B cell (primary cell): ENCODE data around the gene KANSL1L. TPM values are rescaled to one million over a fixed set of nuclear protein-coding genes. Genes with fewer than 3 reads are reported as not detected.
"Not testable (repeated sequence)": the region's sequence is repeated elsewhere in the genome, so short reads cannot be mapped to it uniquely, and the experiment has no call there.

Experiments used
- ATAC-seq: fragments of 200-7000 bp; cut with Tn5 transposase; one replicate; pipeline ENCODE4 v1.10.0; 2021; ENCODE audit warnings: low read depth, mild to moderate bottlenecking, moderate number of reproducible peaks, moderate library complexity
- CTCF ChIA-PET: fragments of 350-600 bp; sonication (Branson Sonifier 250); formaldehyde crosslinking; loops from one replicate; lab custom pipeline; 2021; ENCODE audit warnings: antibody characterized with exemption, inconsistent platforms; lab: Charles Lee
- POLR2A ChIA-PET: fragments of 350-600 bp; sonication (Branson Sonifier 250); formaldehyde crosslinking; loops from one replicate; lab custom pipeline; 2021; ENCODE audit warnings: antibody characterized with exemption; lab: Charles Lee
- DNase-seq: peaks from one replicate; pipeline ENCODE4 v3.0.0; 2013
- H2AFZ ChIP-seq: 2 replicates; pipeline ENCODE4 v1.6.1; 2012; ENCODE audit warnings: mild to moderate bottlenecking, low read depth, low read length; ENCODE audit not compliant: insufficient read depth, poor library complexity, severe bottlenecking
- H3K27ac ChIP-seq, 2 donors: 1 replicate in 1 of 2; 2 replicates in 1 of 2; pipeline ENCODE4 v1.5.1; 2012 to 2013; ENCODE audit warnings: low read length in 2 of 2, mild to moderate bottlenecking in 2 of 2, moderate library complexity in 1 of 2
- H3K27me3 ChIP-seq, 4 experiments: fragments of 200-600 bp in 1 of 4; sonication (generic) in 1 of 4; replicated peaks in 1 of 4; 1 replicate in 2 of 4; 2 replicates in 2 of 4; pipeline versions ENCODE4 v1.6.1 to v1.7.0; 2013 to 2016; ENCODE audit warnings: low read length in 3 of 4, mild to moderate bottlenecking in 2 of 4, mixed read lengths in 1 of 4, moderate library complexity in 1 of 4; ENCODE audit not compliant: insufficient read depth in 4 of 4, control insufficient read depth in 3 of 4; ENCODE audit errors: control extremely low read depth in 1 of 4
- H3K36me3 ChIP-seq, 2 experiments: replicated peaks in 1 of 2; 1 replicate in 1 of 2; 2 replicates in 1 of 2; pipeline versions ENCODE4 v1.6.1 to v1.7.1; 2013; ENCODE audit warnings: low read length in 1 of 2; ENCODE audit not compliant: insufficient read depth in 2 of 2, control insufficient read depth in 1 of 2; ENCODE audit errors: control extremely low read depth in 1 of 2, extremely low read depth in 1 of 2
- H3K4me1 ChIP-seq, 2 donors: fragments of 200-600 bp in 1 of 2; sonication (generic) in 1 of 2; 1 replicate in 1 of 2; 2 replicates in 1 of 2; pipeline versions ENCODE4 v1.5.1 to v1.6.1; 2013 to 2017; ENCODE audit warnings: low read length in 2 of 2; ENCODE audit not compliant: control insufficient read depth in 2 of 2, insufficient read depth in 2 of 2
- H3K4me2 ChIP-seq: replicated peaks from 2 replicates; pipeline ENCODE3; 2012; ENCODE audit warnings: mild to moderate bottlenecking, low read depth, low read length; ENCODE audit not compliant: poor library complexity, severe bottlenecking
- H3K4me3 ChIP-seq, 5 experiments: fragments of 200-600 bp in 1 of 5; sonication (generic) in 1 of 5; 1 replicate in 3 of 5; 2 replicates in 2 of 5; pipeline versions ENCODE4 v1.5.1 to v1.7.0; 2011 to 2016; ENCODE audit warnings: low read length in 4 of 5, mild to moderate bottlenecking in 4 of 5, low read depth in 2 of 5, control low read depth in 1 of 5, moderate library complexity in 1 of 5; ENCODE audit not compliant: insufficient read depth in 1 of 5; ENCODE audit errors: control extremely low read depth in 1 of 5, extremely low read depth in 1 of 5
- H3K79me2 ChIP-seq: fragments of 200-600 bp; sonication (generic); one replicate; pipeline ENCODE4 v1.6.0; 2016; ENCODE audit warnings: low read length; ENCODE audit not compliant: control insufficient read depth, insufficient read depth
- H3K9ac ChIP-seq: fragments of 200-600 bp; sonication (generic); 2 replicates; pipeline ENCODE4 v1.6.1; 2017; ENCODE audit warnings: mild to moderate bottlenecking, low read length, moderate library complexity
- H3K9me3 ChIP-seq, 3 donors: one replicate each; pipeline versions ENCODE4 v1.6.1 to v1.7.1; 2013; ENCODE audit warnings: low read length in 2 of 3; ENCODE audit not compliant: control insufficient read depth in 2 of 3, insufficient read depth in 1 of 3; ENCODE audit errors: control extremely low read depth in 1 of 3
- H4K20me1 ChIP-seq: 2 replicates; pipeline ENCODE4 v1.6.0; 2012; ENCODE audit warnings: mild to moderate bottlenecking, low read length; ENCODE audit not compliant: insufficient read depth, control insufficient read depth, poor library complexity, severe bottlenecking
- H3K27ac Mint-ChIP-seq: one replicate; pipeline ENCODE4 v1.8.0; 2021; ENCODE audit warnings: mixed read lengths
- H3K27me3 Mint-ChIP-seq: one replicate; pipeline ENCODE4 v1.8.0; 2021; ENCODE audit warnings: mixed read lengths
- H3K4me1 Mint-ChIP-seq: one replicate; pipeline ENCODE4 v1.8.0; 2021; ENCODE audit warnings: mixed read lengths
- H3K4me3 Mint-ChIP-seq: one replicate; pipeline ENCODE4 v1.8.0; 2021; ENCODE audit warnings: mixed read lengths
- H3K9me3 Mint-ChIP-seq: one replicate; pipeline ENCODE4 v1.8.0; 2022; ENCODE audit warnings: mixed read lengths; ENCODE audit not compliant: insufficient read depth
- CTCF ChIP-seq: fragments of 200-600 bp; IDR thresholded peaks from one replicate; pipeline ENCODE4 v1.8.0; 2022; ENCODE audit warnings: antibody characterized with exemption, mild to moderate bottlenecking
- EZH2 ChIP-seq: IDR thresholded peaks from 2 replicates; pipeline ENCODE4 v1.6.1; 2012; ENCODE audit warnings: borderline replicate concordance, low read depth, mild to moderate bottlenecking, moderate library complexity, low read length; ENCODE audit not compliant: insufficient read depth, poor library complexity, severe bottlenecking
- WGBS: methylation state at CpG from one replicate; pipeline ENCODE4 v1.1.5; 2013; ENCODE audit warnings: missing lambda C conversion rate; ENCODE audit not compliant: insufficient coverage; 5-methylcytosine and 5-hydroxymethylcytosine counted together
- intact Hi-C: fragments of 100-400 bp; cut with micrococcal nuclease; formaldehyde crosslinking; loops from one replicate; pipeline ENCODE4 v1.10.0; 2022
- polyA plus RNA-seq: library from polyadenylated mRNA; depleted of rRNA; stranded (reverse); fragments of >200 nt; gene quantifications from 2 replicates; pipeline ENCODE4 v1.2.3, GENCODE V29; 2012
- total RNA-seq, 2 donors: library from RNA; stranded (reverse); fragments of 120-200 nt in 1 of 2; gene quantifications; 1 replicate in 1 of 2; 2 replicates in 1 of 2; pipeline versions ENCODE4 v1.2.3 to v1.2.4, GENCODE V29; 2013 to 2022

Gene KANSL1L
- total and polyA plus RNA-seq, 2 donors (not counting 1 experiment from before 2014, with no cell fraction given): 7.3 to 21.1 TPM

- TF ChIP-seq EZH2 (no peak), CTCF (no peak)
- DNase-seq (no peak), ATAC-seq (no peak)
- Histone ChIP-seq H3K79me2 (no peaks in the 10 kb centered on the region), H3K4me1 (no peaks in the 10 kb centered on the region), H3K36me3 (no peaks in the 10 kb centered on the region), H3K27ac (no peak overlapping the region), H4K20me1 (no peaks in the 10 kb centered on the region), H3K9ac (no peak overlapping the region), H3K27me3 (no peaks in the 10 kb centered on the region), H3K9me3 (peaks cover 0 to 3% (median 1%) of the 10 kb centered on the region in 3 donors), H2AFZ (no peak overlapping the region), H3K4me3 (no peak overlapping the region), H3K4me2 (no peak overlapping the region)
- H3K4me3 Mint-ChIP-seq: no peak overlapping the region
- H3K9me3 Mint-ChIP-seq: peaks cover 8% of the 10 kb centered on the region
- peaks cover 14% of the 10 kb centered on the region for H3K27me3 Mint-ChIP-seq
- no CpG with 5 or more reads among the region's 2 CpGs for WGBS
- no peaks in the 10 kb centered on the region for H3K4me1 Mint-ChIP-seq
- no peak overlapping the region for H3K27ac Mint-ChIP-seq
- POLR2A ChIA-PET: no interaction called here
- CTCF ChIA-PET: interaction anchor here (0.6 to 1.9 kb wide), 3 partner anchors 10 to 180 kb away, joined by 3 to 9 read pairs (median 3); no protein-coding TSS in a partner anchor
- intact Hi-C loops: no loop called here
Observed at GRCh38 chr2:210188755-210189154, 17.5 kb upstream of the KANSL1L start.

DNA sequence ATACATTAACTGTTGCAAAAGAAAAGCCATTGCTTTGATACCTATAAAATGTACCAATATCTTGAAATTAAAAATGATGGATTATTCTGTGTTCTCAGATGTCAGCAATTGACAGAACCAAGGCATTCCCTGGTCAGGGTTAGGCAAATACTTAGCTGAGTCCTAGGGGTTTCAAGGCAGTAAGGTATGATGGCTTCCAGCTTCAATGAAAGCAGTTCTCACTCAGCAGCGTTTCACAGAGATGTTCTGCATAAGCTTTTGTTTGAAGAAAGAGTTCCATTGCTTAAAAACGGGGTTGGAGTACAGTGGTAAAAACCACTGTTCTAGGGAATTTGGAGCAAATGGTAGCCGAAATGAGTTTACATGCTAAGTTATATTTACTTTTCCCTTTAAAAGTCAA, 17.0 kb upstream of the KANSL1L start:
- POLR2A ChIA-PET: no interaction called here
- H2AFZ ChIP-seq: no peak overlapping the region
- H3K9me3 ChIP-seq: peaks cover 0 to 3% (median 1%) of the 10 kb centered on the region in 3 donors
- H3K9ac ChIP-seq: no peak overlapping the region
- no peak overlapping the region for H3K27ac Mint-ChIP-seq
- no peak for DNase-seq
- H3K79me2 ChIP-seq: no peaks in the 10 kb centered on the region
- H4K20me1 ChIP-seq: no peaks in the 10 kb centered on the region
- no peaks in the 10 kb centered on the region for H3K27me3 ChIP-seq
- H3K27ac ChIP-seq: no peak overlapping the region
- WGBS: 80% methylated on average over 2 of the region's 3 CpGs
- H3K27me3 Mint-ChIP-seq: peaks cover 14% of the 10 kb centered on the region
- CTCF ChIA-PET: no interaction called here
- no peak for ATAC-seq
- peaks cover 11% of the 10 kb centered on the region for H3K9me3 Mint-ChIP-seq
- no peaks in the 10 kb centered on the region for H3K4me1 ChIP-seq
- H3K4me1 Mint-ChIP-seq: no peaks in the 10 kb centered on the region
- no peaks in the 10 kb centered on the region for H3K36me3 ChIP-seq
- no peak overlapping the region for H3K4me3 Mint-ChIP-seq
- TF ChIP-seq CTCF (no peak), EZH2 (no peak)
- no peak overlapping the region for H3K4me3 ChIP-seq
- no peak overlapping the region for H3K4me2 ChIP-seq
- intact Hi-C loops: no loop called here

GRCh38 chr2:210183936-210184335, 12.7 kb upstream of the KANSL1L start:
- peaks cover 16% of the 10 kb centered on the region for H3K27me3 Mint-ChIP-seq
- H3K9me3 ChIP-seq, DNase-seq, intact Hi-C loops, H3K4me3 ChIP-seq, H3K79me2 ChIP-seq, H3K27ac ChIP-seq, H3K4me1 ChIP-seq, H3K4me3 Mint-ChIP-seq, POLR2A ChIA-PET, H4K20me1 ChIP-seq, H3K27ac Mint-ChIP-seq, H3K27me3 ChIP-seq, H2AFZ ChIP-seq, H3K4me2 ChIP-seq, H3K36me3 ChIP-seq, H3K9ac ChIP-seq, H3K4me1 Mint-ChIP-seq, ATAC-seq: not testable (repeated sequence)
- CTCF ChIA-PET: interaction anchor here (2.1 kb wide), 1 partner anchor 15 kb away, joined by 10 read pairs; no protein-coding TSS in a partner anchor
- no CpG with 5 or more reads among the region's 1 CpG for WGBS
- H3K9me3 Mint-ChIP-seq: peaks cover 11% of the 10 kb centered on the region
